ENCODE data around the gene HYAL3. TPM values are rescaled to one million over a fixed set of nuclear protein-coding genes. Genes with fewer than 3 reads are reported as not detected.

HYAL3 gene
- total and polyA plus RNA-seq, 2 of the 13 experiments (the other 11 are each of a cell fraction or from before 2014, with no cell fraction given): 5.5 to 10.4 TPM

DNA sequence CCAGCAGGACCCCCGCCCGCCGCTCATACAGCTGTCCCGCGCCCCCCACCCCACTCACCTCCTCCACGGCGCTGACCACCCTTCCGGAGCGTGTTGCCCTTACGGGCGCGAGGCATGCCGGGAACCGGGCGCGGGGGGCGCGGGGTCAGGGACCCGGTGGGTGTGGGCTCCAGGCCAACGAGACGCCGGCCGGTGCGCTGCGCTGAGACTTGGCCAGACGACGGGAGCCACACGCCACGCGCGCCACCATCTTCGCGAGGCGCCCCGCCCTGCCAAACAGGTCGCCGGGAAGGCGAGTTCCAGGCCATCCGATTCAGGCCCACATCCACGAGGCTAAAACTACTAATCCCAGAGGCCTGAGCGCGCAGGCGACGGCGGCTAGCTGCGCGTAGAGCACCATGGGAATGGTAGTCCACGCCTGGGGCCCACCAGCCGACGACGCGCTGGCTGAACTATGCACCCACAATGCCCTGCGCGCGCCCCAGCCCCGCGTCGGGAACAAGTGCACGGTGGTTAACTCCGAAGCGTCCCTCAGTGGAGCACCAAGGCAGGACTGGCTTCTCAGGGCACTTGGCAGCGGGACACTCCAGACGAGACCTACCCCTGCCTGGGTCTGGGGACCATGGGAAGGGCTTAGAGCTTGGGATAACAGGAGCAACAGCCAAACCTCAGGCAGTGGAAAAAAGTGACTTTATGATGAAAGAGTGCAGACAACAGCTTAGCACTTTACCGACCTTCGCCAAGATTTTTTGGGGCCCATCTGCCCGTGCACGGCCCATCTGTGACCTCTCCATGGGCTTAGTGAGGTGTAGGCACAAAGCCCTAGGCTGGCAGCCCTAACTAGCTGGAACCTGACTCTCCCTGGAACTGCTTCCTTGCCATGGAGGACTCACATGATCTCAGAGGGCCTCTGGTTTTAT lies 6.8 kb downstream of the HYAL3 start, which contains the start of gene IFRD2 (continued):
- TF ChIP-seq, protein P1, sequence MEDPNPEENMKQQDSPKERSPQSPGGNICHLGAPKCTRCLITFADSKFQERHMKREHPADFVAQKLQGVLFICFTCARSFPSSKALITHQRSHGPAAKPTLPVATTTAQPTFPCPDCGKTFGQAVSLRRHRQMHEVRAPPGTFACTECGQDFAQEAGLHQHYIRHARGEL (CRISPR knock-in tag; IDR thresholded peaks at IDR 0.05): 0 out of 2 replicates have a peak, but pooled peaks have one; percentile 77
- TF ChIP-seq, protein P2, sequence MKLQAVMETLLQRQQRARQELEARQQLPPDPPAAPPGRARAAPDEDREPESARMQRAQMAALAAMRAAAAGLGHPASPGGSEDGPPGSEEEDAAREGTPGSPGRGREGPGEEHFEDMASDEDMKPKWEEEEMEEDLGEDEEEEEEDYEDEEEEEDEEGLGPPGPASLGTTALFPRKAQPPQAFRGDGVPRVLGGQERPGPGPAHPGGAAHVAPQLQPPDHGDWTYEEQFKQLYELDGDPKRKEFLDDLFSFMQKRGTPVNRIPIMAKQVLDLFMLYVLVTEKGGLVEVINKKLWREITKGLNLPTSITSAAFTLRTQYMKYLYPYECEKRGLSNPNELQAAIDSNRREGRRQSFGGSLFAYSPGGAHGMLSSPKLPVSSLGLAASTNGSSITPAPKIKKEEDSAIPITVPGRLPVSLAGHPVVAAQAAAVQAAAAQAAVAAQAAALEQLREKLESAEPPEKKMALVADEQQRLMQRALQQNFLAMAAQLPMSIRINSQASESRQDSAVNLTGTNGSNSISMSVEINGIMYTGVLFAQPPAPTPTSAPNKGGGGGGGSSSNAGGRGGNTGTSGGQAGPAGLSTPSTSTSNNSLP (IDR thresholded peaks at IDR 0.05; ENCODE audit: low read depth, low read length): 0 out of 2 replicates have a peak, but pooled peaks have one; percentile 18
- TF ChIP-seq BHLHE40 (IDR thresholded peaks at IDR 0.05; ENCODE audit: low read length) (peak; percentile 46; the same call in 1 of the 2 replicates), ISL2 (CRISPR knock-in tag; IDR thresholded peaks at IDR 0.05) (no peak), MAFG (CRISPR knock-in tag; IDR thresholded peaks at IDR 0.05) (no peak), ZNF263 (CRISPR knock-in tag; IDR thresholded peaks at IDR 0.05) (peak; percentile 79), ARNT2 (CRISPR knock-in tag; IDR thresholded peaks at IDR 0.05; ENCODE audit: low read depth) (peak; percentile 60; the same call in 1 of the 2 replicates), ZNF329 (CRISPR knock-in tag; IDR thresholded peaks at IDR 0.05; ENCODE audit: low read depth) (no peak), ZNF468 (CRISPR knock-in tag; IDR thresholded peaks at IDR 0.05) (no peak), PHB2 (IDR thresholded peaks at IDR 0.05; ENCODE audit: partially characterized antibody) (no peak), NKX3-1 (CRISPR knock-in tag; IDR thresholded peaks at IDR 0.05) (0 out of 2 replicates have a peak, but pooled peaks have one; percentile 31), FOSL2 (CRISPR knock-in tag; IDR thresholded peaks at IDR 0.05) (peak; percentile 10; the same call in 1 of the 2 replicates)
- TF ChIP-seq, protein P3, sequence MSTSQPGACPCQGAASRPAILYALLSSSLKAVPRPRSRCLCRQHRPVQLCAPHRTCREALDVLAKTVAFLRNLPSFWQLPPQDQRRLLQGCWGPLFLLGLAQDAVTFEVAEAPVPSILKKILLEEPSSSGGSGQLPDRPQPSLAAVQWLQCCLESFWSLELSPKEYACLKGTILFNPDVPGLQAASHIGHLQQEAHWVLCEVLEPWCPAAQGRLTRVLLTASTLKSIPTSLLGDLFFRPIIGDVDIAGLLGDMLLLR (CRISPR knock-in tag; IDR thresholded peaks at IDR 0.05): no peak
- TF ChIP-seq, protein P4, sequence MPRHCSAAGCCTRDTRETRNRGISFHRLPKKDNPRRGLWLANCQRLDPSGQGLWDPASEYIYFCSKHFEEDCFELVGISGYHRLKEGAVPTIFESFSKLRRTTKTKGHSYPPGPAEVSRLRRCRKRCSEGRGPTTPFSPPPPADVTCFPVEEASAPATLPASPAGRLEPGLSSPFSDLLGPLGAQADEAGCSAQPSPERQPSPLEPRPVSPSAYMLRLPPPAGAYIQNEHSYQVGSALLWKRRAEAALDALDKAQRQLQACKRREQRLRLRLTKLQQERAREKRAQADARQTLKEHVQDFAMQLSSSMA (CRISPR knock-in tag; IDR thresholded peaks at IDR 0.05): no peak
- TF ChIP-seq, protein P5, sequence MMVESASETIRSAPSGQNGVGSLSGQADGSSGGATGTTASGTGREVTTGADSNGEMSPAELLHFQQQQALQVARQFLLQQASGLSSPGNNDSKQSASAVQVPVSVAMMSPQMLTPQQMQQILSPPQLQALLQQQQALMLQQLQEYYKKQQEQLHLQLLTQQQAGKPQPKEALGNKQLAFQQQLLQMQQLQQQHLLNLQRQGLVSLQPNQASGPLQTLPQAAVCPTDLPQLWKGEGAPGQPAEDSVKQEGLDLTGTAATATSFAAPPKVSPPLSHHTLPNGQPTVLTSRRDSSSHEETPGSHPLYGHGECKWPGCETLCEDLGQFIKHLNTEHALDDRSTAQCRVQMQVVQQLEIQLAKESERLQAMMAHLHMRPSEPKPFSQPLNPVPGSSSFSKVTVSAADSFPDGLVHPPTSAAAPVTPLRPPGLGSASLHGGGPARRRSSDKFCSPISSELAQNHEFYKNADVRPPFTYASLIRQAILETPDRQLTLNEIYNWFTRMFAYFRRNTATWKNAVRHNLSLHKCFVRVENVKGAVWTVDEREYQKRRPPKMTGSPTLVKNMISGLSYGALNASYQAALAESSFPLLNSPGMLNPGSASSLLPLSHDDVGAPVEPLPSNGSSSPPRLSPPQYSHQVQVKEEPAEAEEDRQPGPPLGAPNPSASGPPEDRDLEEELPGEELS (CRISPR knock-in tag; IDR thresholded peaks at IDR 0.05): no peak; the same call in 1 of the 2 replicates
- TF ChIP-seq, protein P6, sequence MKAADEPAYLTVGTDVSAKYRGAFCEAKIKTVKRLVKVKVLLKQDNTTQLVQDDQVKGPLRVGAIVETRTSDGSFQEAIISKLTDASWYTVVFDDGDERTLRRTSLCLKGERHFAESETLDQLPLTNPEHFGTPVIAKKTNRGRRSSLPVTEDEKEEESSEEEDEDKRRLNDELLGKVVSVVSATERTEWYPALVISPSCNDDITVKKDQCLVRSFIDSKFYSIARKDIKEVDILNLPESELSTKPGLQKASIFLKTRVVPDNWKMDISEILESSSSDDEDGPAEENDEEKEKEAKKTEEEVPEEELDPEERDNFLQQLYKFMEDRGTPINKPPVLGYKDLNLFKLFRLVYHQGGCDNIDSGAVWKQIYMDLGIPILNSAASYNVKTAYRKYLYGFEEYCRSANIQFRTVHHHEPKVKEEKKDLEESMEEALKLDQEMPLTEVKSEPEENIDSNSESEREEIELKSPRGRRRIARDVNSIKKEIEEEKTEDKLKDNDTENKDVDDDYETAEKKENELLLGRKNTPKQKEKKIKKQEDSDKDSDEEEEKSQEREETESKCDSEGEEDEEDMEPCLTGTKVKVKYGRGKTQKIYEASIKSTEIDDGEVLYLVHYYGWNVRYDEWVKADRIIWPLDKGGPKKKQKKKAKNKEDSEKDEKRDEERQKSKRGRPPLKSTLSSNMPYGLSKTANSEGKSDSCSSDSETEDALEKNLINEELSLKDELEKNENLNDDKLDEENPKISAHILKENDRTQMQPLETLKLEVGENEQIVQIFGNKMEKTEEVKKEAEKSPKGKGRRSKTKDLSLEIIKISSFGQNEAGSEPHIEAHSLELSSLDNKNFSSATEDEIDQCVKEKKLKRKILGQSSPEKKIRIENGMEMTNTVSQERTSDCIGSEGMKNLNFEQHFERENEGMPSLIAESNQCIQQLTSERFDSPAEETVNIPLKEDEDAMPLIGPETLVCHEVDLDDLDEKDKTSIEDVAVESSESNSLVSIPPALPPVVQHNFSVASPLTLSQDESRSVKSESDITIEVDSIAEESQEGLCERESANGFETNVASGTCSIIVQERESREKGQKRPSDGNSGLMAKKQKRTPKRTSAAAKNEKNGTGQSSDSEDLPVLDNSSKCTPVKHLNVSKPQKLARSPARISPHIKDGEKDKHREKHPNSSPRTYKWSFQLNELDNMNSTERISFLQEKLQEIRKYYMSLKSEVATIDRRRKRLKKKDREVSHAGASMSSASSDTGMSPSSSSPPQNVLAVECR (CRISPR knock-in tag; IDR thresholded peaks at IDR 0.05; ENCODE audit: borderline replicate concordance): peak; percentile 95
